ENCODE measurements around the gene PRKCB. TPM values are rescaled to one million over a fixed set of nuclear protein-coding genes. Genes with fewer than 3 reads are reported as not detected.
A peak's percentile ranks its signal among the peaks of the same experiment; 100 is the strongest.

PRKCB gene
- total and polyA plus RNA-seq, 2 donors (not counting 1 experiment from before 2014, with no cell fraction given) = 0.01 TPM; not detected in 1

DNA sequence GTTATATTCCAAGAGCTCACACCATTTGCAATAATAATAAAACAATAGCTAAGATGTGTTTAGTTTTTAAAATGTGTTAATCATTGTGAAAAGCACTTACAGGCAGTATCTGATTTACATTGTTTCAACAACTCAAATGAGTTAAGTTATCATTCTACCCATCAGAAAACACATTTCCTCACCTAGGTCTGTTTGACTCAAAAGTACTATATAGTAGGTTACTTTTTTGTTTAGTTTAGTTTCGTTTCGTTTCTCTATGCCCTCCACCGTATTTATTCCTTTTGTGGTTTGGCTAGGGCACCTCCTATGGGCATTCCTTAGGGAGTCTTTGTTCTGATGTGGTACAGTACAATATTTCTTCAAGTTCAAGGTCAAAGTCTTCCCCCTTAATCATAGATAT, 201.6 kb downstream of the PRKCB start:
- H3K4me1 ChIP-seq (ENCODE audit: control insufficient read depth, extremely low read depth, insufficient read depth, low read length) = no peaks in the 10 kb centered on the region
- no peaks in the 10 kb centered on the region for H4K20me1 ChIP-seq (ENCODE audit: control insufficient read depth, extremely low read depth, insufficient read depth, low read length)
- no peak overlapping the region for H3K4me3 ChIP-seq (replicated peaks in 1 of 4; ENCODE audit: control extremely low read depth in 1 of 4, insufficient read depth in 1 of 4, low read depth in 3 of 4, low read length in 4 of 4)

GRCh38 chr16:24041834-24042631, 206.2 kb downstream of the PRKCB start:
- Histone ChIP-seq H3K9me3 (ENCODE audit: control insufficient read depth, insufficient read depth, low read depth, low read length) (no peaks in the 10 kb centered on the region), H3K4me2 (ENCODE audit: extremely low read depth, insufficient read depth, low read length) (no peak overlapping the region), H3K9ac (ENCODE audit: insufficient read depth, low read length) (no peak overlapping the region), H3K4me1 (ENCODE audit: control insufficient read depth, extremely low read depth, insufficient read depth, low read length) (no peaks in the 10 kb centered on the region), H3K36me3 (ENCODE audit: control insufficient read depth, insufficient read depth, low read length) (no peaks in the 10 kb centered on the region), H3K4me3 (replicated peaks in 1 of 4; ENCODE audit: control extremely low read depth in 1 of 4, insufficient read depth in 1 of 4, low read depth in 3 of 4, low read length in 4 of 4) (no peak overlapping the region), H4K20me1 (ENCODE audit: control insufficient read depth, extremely low read depth, insufficient read depth, low read length) (no peaks in the 10 kb centered on the region), H2AFZ (ENCODE audit: low read length) (no peak overlapping the region), H3K27ac (ENCODE audit: insufficient read depth, low read length) (no peak overlapping the region), H3K27me3 (ENCODE audit: control insufficient read depth, insufficient read depth, low read length) (no peaks in the 10 kb centered on the region), H3K79me2 (ENCODE audit: control insufficient read depth, insufficient read depth, low read length) (no peaks in the 10 kb centered on the region)
- TF ChIP-seq EZH2 (IDR thresholded peaks at IDR 0.05; ENCODE audit: low read length, missing control alignments) = no peak
- TF ChIP-seq, protein P1, sequence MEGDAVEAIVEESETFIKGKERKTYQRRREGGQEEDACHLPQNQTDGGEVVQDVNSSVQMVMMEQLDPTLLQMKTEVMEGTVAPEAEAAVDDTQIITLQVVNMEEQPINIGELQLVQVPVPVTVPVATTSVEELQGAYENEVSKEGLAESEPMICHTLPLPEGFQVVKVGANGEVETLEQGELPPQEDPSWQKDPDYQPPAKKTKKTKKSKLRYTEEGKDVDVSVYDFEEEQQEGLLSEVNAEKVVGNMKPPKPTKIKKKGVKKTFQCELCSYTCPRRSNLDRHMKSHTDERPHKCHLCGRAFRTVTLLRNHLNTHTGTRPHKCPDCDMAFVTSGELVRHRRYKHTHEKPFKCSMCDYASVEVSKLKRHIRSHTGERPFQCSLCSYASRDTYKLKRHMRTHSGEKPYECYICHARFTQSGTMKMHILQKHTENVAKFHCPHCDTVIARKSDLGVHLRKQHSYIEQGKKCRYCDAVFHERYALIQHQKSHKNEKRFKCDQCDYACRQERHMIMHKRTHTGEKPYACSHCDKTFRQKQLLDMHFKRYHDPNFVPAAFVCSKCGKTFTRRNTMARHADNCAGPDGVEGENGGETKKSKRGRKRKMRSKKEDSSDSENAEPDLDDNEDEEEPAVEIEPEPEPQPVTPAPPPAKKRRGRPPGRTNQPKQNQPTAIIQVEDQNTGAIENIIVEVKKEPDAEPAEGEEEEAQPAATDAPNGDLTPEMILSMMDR (conservative IDR thresholded peaks at IDR 0.05 in 1 of 2, IDR thresholded peaks at IDR 0.05 in 1 of 2; ENCODE audit: low read depth in 1 of 2, low read length in 2 of 2) = peak; percentile 71 to 82
- DNase-seq (ENCODE audit: low read depth in 2 of 2) = peak; percentile 23 to 61

More for the DNA sequence above, 201.6 kb downstream of the PRKCB start:
- H2AFZ ChIP-seq (ENCODE audit: low read length) = no peak overlapping the region
- no peak overlapping the region for H3K9ac ChIP-seq (ENCODE audit: insufficient read depth, low read length)
- H3K36me3 ChIP-seq (ENCODE audit: control insufficient read depth, insufficient read depth, low read length) = no peaks in the 10 kb centered on the region
- H3K27me3 ChIP-seq (ENCODE audit: control insufficient read depth, insufficient read depth, low read length) = no peaks in the 10 kb centered on the region
- H3K9me3 ChIP-seq (ENCODE audit: control insufficient read depth, insufficient read depth, low read depth, low read length) = no peaks in the 10 kb centered on the region
- no peak overlapping the region for H3K27ac ChIP-seq (ENCODE audit: insufficient read depth, low read length)
- no peak for DNase-seq (ENCODE audit: low read depth in 2 of 2)
- no peaks in the 10 kb centered on the region for H3K79me2 ChIP-seq (ENCODE audit: control insufficient read depth, insufficient read depth, low read length)
- no peak overlapping the region for H3K4me2 ChIP-seq (ENCODE audit: extremely low read depth, insufficient read depth, low read length)
- TF ChIP-seq EZH2 (IDR thresholded peaks at IDR 0.05; ENCODE audit: low read length, missing control alignments) = no peak
- TF ChIP-seq, protein P1 (conservative IDR thresholded peaks at IDR 0.05 in 1 of 2, IDR thresholded peaks at IDR 0.05 in 1 of 2; ENCODE audit: low read depth in 1 of 2, low read length in 2 of 2) = no peak

DNA sequence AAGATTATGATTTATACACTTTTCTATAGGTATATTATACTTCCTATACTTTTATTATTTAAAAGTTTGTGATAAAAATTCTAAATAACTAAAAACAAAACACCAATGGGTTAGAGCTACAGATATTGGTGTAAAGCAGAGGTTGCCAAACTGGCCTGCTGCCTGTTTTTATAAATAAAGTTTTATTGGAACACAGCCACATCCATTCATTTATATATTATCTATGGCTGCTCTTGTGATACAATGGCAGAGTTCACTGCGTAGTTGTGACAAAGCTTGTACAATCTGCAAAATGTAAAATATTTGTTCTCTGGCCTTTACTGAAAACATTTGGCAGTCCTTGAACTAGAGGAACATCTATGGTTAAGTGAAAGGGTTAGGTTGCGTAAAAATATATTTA, 208.7 kb downstream of the PRKCB start:
- Histone ChIP-seq H3K36me3 (ENCODE audit: control insufficient read depth, insufficient read depth, low read length) (no peaks in the 10 kb centered on the region), H3K4me3 (replicated peaks in 1 of 4; ENCODE audit: control extremely low read depth in 1 of 4, insufficient read depth in 1 of 4, low read depth in 3 of 4, low read length in 4 of 4) (no peak overlapping the region)
- TF ChIP-seq EZH2 (IDR thresholded peaks at IDR 0.05; ENCODE audit: low read length, missing control alignments) = no peak
- TF ChIP-seq, protein P1 (conservative IDR thresholded peaks at IDR 0.05 in 1 of 2, IDR thresholded peaks at IDR 0.05 in 1 of 2; ENCODE audit: low read depth in 1 of 2, low read length in 2 of 2) = no peak

More for the DNA sequence above, 208.7 kb downstream of the PRKCB start:
- no peaks in the 10 kb centered on the region for H3K79me2 ChIP-seq (ENCODE audit: control insufficient read depth, insufficient read depth, low read length)
- no peak overlapping the region for H3K4me2 ChIP-seq (ENCODE audit: extremely low read depth, insufficient read depth, low read length)
- no peak overlapping the region for H3K27ac ChIP-seq (ENCODE audit: insufficient read depth, low read length)
- H3K9me3 ChIP-seq (ENCODE audit: control insufficient read depth, insufficient read depth, low read depth, low read length) = no peaks in the 10 kb centered on the region
- no peaks in the 10 kb centered on the region for H4K20me1 ChIP-seq (ENCODE audit: control insufficient read depth, extremely low read depth, insufficient read depth, low read length)
- H3K27me3 ChIP-seq (ENCODE audit: control insufficient read depth, insufficient read depth, low read length) = no peaks in the 10 kb centered on the region
- H2AFZ ChIP-seq (ENCODE audit: low read length) = no peak overlapping the region
- no peaks in the 10 kb centered on the region for H3K4me1 ChIP-seq (ENCODE audit: control insufficient read depth, extremely low read depth, insufficient read depth, low read length)
- no peak overlapping the region for H3K9ac ChIP-seq (ENCODE audit: insufficient read depth, low read length)
- no peak for DNase-seq (ENCODE audit: low read depth in 2 of 2)
